ENCODE results near the gene NLGN4X.

DNA sequence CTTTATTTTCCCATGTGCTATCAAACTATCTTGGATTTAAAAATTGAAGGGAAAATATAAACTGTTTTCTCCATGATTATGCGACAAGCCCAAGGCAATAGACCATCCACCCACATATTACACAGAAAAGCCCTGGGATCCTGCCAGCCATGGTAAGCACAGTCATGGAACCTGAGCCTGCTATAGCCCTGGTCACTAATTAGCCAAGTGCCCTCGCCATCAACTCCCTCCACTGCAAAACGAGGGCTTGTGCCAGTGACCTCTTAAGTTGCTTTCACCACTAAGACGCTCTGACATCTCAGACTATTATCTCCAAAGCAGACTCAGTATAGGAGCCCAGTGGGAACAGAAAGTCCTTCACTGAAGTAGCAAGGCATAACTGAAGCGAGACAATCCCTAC, 69.2 kb downstream of the NLGN4X start:
- TF ChIP-seq, protein P1, sequence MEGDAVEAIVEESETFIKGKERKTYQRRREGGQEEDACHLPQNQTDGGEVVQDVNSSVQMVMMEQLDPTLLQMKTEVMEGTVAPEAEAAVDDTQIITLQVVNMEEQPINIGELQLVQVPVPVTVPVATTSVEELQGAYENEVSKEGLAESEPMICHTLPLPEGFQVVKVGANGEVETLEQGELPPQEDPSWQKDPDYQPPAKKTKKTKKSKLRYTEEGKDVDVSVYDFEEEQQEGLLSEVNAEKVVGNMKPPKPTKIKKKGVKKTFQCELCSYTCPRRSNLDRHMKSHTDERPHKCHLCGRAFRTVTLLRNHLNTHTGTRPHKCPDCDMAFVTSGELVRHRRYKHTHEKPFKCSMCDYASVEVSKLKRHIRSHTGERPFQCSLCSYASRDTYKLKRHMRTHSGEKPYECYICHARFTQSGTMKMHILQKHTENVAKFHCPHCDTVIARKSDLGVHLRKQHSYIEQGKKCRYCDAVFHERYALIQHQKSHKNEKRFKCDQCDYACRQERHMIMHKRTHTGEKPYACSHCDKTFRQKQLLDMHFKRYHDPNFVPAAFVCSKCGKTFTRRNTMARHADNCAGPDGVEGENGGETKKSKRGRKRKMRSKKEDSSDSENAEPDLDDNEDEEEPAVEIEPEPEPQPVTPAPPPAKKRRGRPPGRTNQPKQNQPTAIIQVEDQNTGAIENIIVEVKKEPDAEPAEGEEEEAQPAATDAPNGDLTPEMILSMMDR (IDR thresholded peaks at IDR 0.05), result no peak
- no peak for TF ChIP-seq POLR2AphosphoS5 (IDR thresholded peaks at IDR 0.05; ENCODE audit: low read depth, low read length)
- TF ChIP-seq, protein P2, sequence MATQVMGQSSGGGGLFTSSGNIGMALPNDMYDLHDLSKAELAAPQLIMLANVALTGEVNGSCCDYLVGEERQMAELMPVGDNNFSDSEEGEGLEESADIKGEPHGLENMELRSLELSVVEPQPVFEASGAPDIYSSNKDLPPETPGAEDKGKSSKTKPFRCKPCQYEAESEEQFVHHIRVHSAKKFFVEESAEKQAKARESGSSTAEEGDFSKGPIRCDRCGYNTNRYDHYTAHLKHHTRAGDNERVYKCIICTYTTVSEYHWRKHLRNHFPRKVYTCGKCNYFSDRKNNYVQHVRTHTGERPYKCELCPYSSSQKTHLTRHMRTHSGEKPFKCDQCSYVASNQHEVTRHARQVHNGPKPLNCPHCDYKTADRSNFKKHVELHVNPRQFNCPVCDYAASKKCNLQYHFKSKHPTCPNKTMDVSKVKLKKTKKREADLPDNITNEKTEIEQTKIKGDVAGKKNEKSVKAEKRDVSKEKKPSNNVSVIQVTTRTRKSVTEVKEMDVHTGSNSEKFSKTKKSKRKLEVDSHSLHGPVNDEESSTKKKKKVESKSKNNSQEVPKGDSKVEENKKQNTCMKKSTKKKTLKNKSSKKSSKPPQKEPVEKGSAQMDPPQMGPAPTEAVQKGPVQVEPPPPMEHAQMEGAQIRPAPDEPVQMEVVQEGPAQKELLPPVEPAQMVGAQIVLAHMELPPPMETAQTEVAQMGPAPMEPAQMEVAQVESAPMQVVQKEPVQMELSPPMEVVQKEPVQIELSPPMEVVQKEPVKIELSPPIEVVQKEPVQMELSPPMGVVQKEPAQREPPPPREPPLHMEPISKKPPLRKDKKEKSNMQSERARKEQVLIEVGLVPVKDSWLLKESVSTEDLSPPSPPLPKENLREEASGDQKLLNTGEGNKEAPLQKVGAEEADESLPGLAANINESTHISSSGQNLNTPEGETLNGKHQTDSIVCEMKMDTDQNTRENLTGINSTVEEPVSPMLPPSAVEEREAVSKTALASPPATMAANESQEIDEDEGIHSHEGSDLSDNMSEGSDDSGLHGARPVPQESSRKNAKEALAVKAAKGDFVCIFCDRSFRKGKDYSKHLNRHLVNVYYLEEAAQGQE (IDR thresholded peaks at IDR 0.05; ENCODE audit: insufficient read depth in 1 of 2, low read depth in 2 of 2, low read length in 1 of 2), result no peak
- TF ChIP-seq SIN3A (IDR thresholded peaks at IDR 0.05; ENCODE audit: borderline replicate concordance, insufficient read depth, low read depth, low read length), result no peak
- TF ChIP-seq TCF7L2 (IDR thresholded peaks at IDR 0.05; ENCODE audit: low read depth, low read length), result no peak
